Lower lobe of right lung (tissue), 2 donors: ENCODE measurements around the gene FES. TPM values are rescaled to one million over a fixed set of nuclear protein-coding genes. Genes with fewer than 3 reads are reported as not detected.
A peak's percentile ranks its signal among the peaks of the same experiment; 100 is the strongest.

Source experiments
- ATAC-seq, 2 donors: fragments of 200-7000 bp; cut with Tn5 transposase; one replicate each; pipeline ENCODE4 v1.9.1; 2020 to 2022; ENCODE audit warnings: mild to moderate bottlenecking in 2 of 2, moderate library complexity in 2 of 2
- DNase-seq: peaks from one replicate; pipeline ENCODE4 v3.0.0-alpha.2; 2020
- H3K27ac ChIP-seq: fragments of 200-600 bp; one replicate; pipeline ENCODE4 v1.8.0; 2022
- H3K27me3 ChIP-seq: fragments of 200-600 bp; one replicate; pipeline ENCODE4 v1.8.0; 2022; ENCODE audit warnings: low read depth
- H3K36me3 ChIP-seq: fragments of 200-600 bp; one replicate; pipeline ENCODE4 v1.8.0; 2022; ENCODE audit warnings: mild to moderate bottlenecking
- H3K4me1 ChIP-seq: fragments of 200-600 bp; one replicate; pipeline ENCODE4 v1.8.0; 2022
- H3K4me3 ChIP-seq: fragments of 200-600 bp; one replicate; pipeline ENCODE4 v1.8.0; 2022; ENCODE audit warnings: mild to moderate bottlenecking
- H3K9me3 ChIP-seq: fragments of 200-600 bp; one replicate; pipeline ENCODE4 v1.8.0; 2022
- intact Hi-C: fragments of 100-400 bp; cut with DNase I; formaldehyde crosslinking; loops from one replicate; pipeline ENCODE4 v1.11.0; 2022
- total RNA-seq: library from RNA; stranded (reverse); fragmentation: NEBNext Ultra II Directional; extraction: Animal tissue kit (Norgen Biotek cat#: 25700); gene quantifications from one replicate; pipeline ENCODE4 v1.2.1, GENCODE V29; 2021
- TF ChIP-seq, protein P1 (sequence below): fragments of 200-600 bp; IDR thresholded peaks from one replicate; pipeline ENCODE4 v1.8.0; 2022; ENCODE audit warnings: antibody characterized with exemption, mild to moderate bottlenecking
- donor health status: DM: no; HTN: yes; CAD: no; lungs with severe emphysema.

The FES gene
- total RNA-seq, 1 donor from 2014 or later = 51.0 TPM

DNA sequence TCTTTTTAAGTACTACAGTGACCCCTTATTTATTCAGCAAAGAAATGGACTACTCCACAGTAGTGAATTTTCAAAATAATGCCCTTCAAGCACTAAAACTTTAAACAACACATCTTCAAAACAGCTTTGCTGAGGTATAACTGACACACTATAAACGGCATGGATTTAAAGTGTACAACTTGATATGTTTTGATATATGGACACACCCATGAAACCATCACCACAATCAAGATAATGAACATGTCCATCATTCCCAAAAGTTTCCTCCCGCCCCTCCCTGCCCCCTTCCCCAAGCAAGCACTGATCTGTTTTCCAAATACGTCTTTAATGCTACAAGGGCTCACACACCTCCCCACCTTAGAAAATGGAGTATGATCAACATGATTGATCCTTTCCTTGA, 17.5 kb upstream of the FES start:
- intact Hi-C loops = no loop called here
- TF ChIP-seq, protein P1, sequence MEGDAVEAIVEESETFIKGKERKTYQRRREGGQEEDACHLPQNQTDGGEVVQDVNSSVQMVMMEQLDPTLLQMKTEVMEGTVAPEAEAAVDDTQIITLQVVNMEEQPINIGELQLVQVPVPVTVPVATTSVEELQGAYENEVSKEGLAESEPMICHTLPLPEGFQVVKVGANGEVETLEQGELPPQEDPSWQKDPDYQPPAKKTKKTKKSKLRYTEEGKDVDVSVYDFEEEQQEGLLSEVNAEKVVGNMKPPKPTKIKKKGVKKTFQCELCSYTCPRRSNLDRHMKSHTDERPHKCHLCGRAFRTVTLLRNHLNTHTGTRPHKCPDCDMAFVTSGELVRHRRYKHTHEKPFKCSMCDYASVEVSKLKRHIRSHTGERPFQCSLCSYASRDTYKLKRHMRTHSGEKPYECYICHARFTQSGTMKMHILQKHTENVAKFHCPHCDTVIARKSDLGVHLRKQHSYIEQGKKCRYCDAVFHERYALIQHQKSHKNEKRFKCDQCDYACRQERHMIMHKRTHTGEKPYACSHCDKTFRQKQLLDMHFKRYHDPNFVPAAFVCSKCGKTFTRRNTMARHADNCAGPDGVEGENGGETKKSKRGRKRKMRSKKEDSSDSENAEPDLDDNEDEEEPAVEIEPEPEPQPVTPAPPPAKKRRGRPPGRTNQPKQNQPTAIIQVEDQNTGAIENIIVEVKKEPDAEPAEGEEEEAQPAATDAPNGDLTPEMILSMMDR = no peak
- no peak for ATAC-seq

DNA sequence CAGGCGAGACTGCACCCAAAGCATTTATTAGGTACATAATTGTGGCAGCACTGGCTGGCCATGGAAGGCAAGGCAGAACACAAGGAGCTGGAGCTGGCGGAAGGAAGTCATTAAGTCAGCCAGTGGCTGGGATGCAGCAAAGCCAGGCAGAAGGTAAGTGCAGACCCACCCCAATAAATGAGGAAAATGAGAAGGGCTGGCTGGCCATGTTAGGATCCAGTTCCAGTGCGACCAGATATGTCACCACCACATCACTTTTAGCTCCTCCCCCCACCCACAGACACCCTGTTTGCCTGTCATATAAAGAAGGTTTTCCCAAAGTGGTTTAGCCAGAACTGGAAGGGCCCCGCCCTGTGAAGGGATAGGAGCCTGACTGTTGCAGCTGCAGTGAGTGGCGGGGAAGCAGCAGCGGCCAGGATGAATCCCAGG, 16.0 kb upstream of the FES start, which contains the start of gene FURIN:
Gene FURIN (plus strand): TSS at position 328 of the 429 bp plus-strand sequence. CDS start 7,153 bp downstream, outside the sequence.
- peaks cover 60% of the 10 kb centered on the region for H3K4me1 ChIP-seq
- no peak for ATAC-seq
- H3K4me3 ChIP-seq = no peak within 1 kb of the TSS
- no peaks in the 10 kb centered on the region for H3K9me3 ChIP-seq
- TF ChIP-seq, protein P1 = no peak
- H3K36me3 ChIP-seq = no peaks in the 10 kb centered on the region
- H3K27me3 ChIP-seq = no peaks in the 10 kb centered on the region
- intact Hi-C loops = no loop called here
- H3K27ac ChIP-seq = peak within 1 kb of the TSS; percentile 98
- DNase-seq = no peak

More for the DNA sequence above, 17.5 kb upstream of the FES start:
- Histone ChIP-seq H3K27ac (no peak overlapping the region), H3K4me3 (no peak overlapping the region), H3K9me3 (no peaks in the 10 kb centered on the region), H3K36me3 (no peaks in the 10 kb centered on the region), H3K27me3 (no peaks in the 10 kb centered on the region), H3K4me1 (peaks cover 55% of the 10 kb centered on the region)
- no peak for DNase-seq

GRCh38 chr15:90869140-90869541, 15.2 kb upstream of the FES start:
- H3K36me3 ChIP-seq = no peaks in the 10 kb centered on the region
- TF ChIP-seq, protein P1 = no peak
- intact Hi-C loops = no loop called here
- H3K4me3 ChIP-seq = no peak overlapping the region
- no peak for ATAC-seq
- peaks cover 60% of the 10 kb centered on the region for H3K4me1 ChIP-seq
- H3K9me3 ChIP-seq = no peaks in the 10 kb centered on the region
- no peak for DNase-seq
- no peaks in the 10 kb centered on the region for H3K27me3 ChIP-seq
- H3K27ac ChIP-seq = peak overlapping the region; percentile 98

- peak overlapping the region; percentile 98 for H3K27ac ChIP-seq
- peak; percentile 73 to 79 for ATAC-seq
- H3K27me3 ChIP-seq = no peaks in the 10 kb centered on the region
- no peaks in the 10 kb centered on the region for H3K36me3 ChIP-seq
- peak overlapping the region; percentile 81 for H3K4me3 ChIP-seq
- peak; percentile 88 for DNase-seq
- TF ChIP-seq, protein P1 = no peak
- peaks cover 66% of the 10 kb centered on the region for H3K4me1 ChIP-seq
- H3K9me3 ChIP-seq = no peaks in the 10 kb centered on the region
- intact Hi-C loops = no loop called here
Observed at GRCh38 chr15:90869601-90870353, 14.5 kb upstream of the FES start.

DNA sequence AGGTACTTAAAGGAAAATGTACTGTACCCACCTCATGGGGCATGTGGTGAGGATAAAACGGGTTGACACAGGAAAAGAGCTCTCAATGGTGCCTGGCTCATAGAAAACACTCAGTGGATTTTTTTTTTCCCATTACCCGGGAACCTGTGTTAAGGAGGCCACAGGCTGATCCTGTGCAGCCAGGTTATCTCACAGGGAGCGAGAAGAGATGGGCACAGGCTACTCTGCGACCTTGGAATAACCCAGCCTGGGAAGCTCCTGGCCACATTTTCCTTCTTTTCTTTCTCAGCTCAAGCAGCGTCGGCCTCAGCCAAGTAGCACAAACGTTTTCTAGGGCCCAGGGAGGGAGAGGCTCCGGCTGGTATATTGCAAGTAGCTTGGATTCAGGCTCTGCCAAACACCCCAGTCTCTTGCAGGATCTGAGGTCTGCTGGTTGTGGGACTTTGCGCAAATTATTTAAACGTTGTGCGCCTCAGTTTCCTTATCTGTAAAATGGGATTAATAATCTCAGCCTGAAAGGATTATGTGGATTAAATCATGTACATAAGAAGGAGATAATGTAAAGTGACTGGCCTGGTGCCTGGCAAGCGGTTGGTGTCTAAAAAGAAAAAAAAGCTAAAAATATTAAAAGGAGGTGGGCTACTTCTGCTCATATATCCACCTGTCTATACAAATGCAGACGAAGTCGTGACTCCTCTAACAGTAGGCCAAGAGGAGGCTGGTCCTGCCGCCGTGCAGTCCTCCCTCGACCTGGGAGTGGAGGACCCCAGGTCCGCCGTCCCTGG, 13.8 kb upstream of the FES start:
- H3K4me1 ChIP-seq = peaks cover 70% of the 10 kb centered on the region

More for the DNA sequence above, 13.8 kb upstream of the FES start:
- no peaks in the 10 kb centered on the region for H3K9me3 ChIP-seq
- TF ChIP-seq, protein P1 = no peak
- peak overlapping the region; percentile 98 for H3K27ac ChIP-seq
- intact Hi-C loops = no loop called here
- peaks cover 5% of the 10 kb centered on the region for H3K36me3 ChIP-seq
- H3K27me3 ChIP-seq = no peaks in the 10 kb centered on the region
- no peak for DNase-seq
- peak overlapping the region; percentile 81 for H3K4me3 ChIP-seq
- peak in 1 of 2 donors; percentile 5 for ATAC-seq
